SK-N-SH treated with all-trans-retinoic acid at 6 μM for 48 hours (cell line): ENCODE measurements around the gene SOCS3.
A peak's percentile ranks its signal among the peaks of the same experiment; 100 is the strongest.

ENCODE experiments used
- ATAC-seq: fragments of 200-7000 bp; cut with Tn5 transposase; 3 replicates; pipeline ENCODE4 v1.9.1; 2020; ENCODE audit warnings: mild to moderate bottlenecking, moderate library complexity
- ARNTL ChIP-seq: fragments of 450-650 bp; formaldehyde crosslinking; IDR thresholded peaks from 2 replicates; pipeline ENCODE4 v1.5.0; 2020; ENCODE audit warnings: low read depth, mild to moderate bottlenecking, moderate library complexity, borderline replicate concordance
- BACH2 ChIP-seq: fragments of 250-450 bp; sonication (Bioruptor Pico); IDR thresholded peaks from 2 replicates; pipeline ENCODE4 v1.9.0; 2021; ENCODE audit warnings: mild to moderate bottlenecking, borderline replicate concordance
- CREB5 ChIP-seq: fragments of 250-450 bp; sonication (Bioruptor Pico); IDR thresholded peaks from 2 replicates; pipeline ENCODE4 v1.5.1; 2020; ENCODE audit warnings: low read depth, mild to moderate bottlenecking, moderate library complexity
- CSDC2 ChIP-seq: fragments of 250-450 bp; sonication (Bioruptor Pico); IDR thresholded peaks from 2 replicates; pipeline ENCODE4 v1.5.0; 2020; ENCODE audit warnings: mild to moderate bottlenecking, moderate library complexity
- CSRNP3 ChIP-seq: fragments of 250-450 bp; sonication (Bioruptor Pico); IDR thresholded peaks from 2 replicates; pipeline ENCODE4 v1.5.1; 2021; ENCODE audit warnings: mild to moderate bottlenecking, moderate library complexity
- ISL1 ChIP-seq: fragments of 250-450 bp; sonication (Bioruptor Pico); IDR thresholded peaks from 2 replicates; pipeline ENCODE4 v2.1.2; 2022; ENCODE audit warnings: mild to moderate bottlenecking, moderate library complexity
- OSR1 ChIP-seq: fragments of 250-450 bp; sonication (Bioruptor Pico); IDR thresholded peaks from 2 replicates; pipeline ENCODE4 v1.8.0; 2022; ENCODE audit warnings: moderate library complexity, mild to moderate bottlenecking, inconsistent platforms
- PATZ1 ChIP-seq: fragments of 250-450 bp; sonication (Bioruptor Pico); IDR thresholded peaks from 2 replicates; pipeline ENCODE4 v1.8.0; 2020; ENCODE audit warnings: mild to moderate bottlenecking, moderate library complexity, borderline replicate concordance
- POU6F1 ChIP-seq: fragments of 250-450 bp; sonication (Bioruptor Pico); IDR thresholded peaks from 2 replicates; pipeline ENCODE4 v1.8.0; 2021; ENCODE audit warnings: low read depth, mild to moderate bottlenecking, moderate library complexity, borderline replicate concordance
- SNAI2 ChIP-seq: fragments of 250-450 bp; sonication (Bioruptor Pico); IDR thresholded peaks from 2 replicates; pipeline ENCODE4 v1.5.0; 2020; ENCODE audit warnings: mild to moderate bottlenecking, moderate library complexity
- TCF4 ChIP-seq: fragments of 250-450 bp; sonication (Bioruptor Pico); IDR thresholded peaks from 2 replicates; pipeline ENCODE4 v1.8.0; 2021; ENCODE audit warnings: mild to moderate bottlenecking, moderate library complexity, borderline replicate concordance
- ZC3H10 ChIP-seq: fragments of 250-450 bp; sonication (Bioruptor Pico); IDR thresholded peaks from 2 replicates; pipeline ENCODE4 v1.5.1; 2021; ENCODE audit warnings: mild to moderate bottlenecking, moderate library complexity
- ZFP3 ChIP-seq: fragments of 250-450 bp; sonication (Bioruptor Pico); IDR thresholded peaks from 2 replicates; pipeline ENCODE4 v1.5.0; 2020; ENCODE audit warnings: mild to moderate bottlenecking, moderate library complexity
- ZNF565 ChIP-seq: fragments of 450-650 bp; formaldehyde crosslinking; conservative IDR thresholded peaks from 2 replicates; pipeline ENCODE4 v1.5.0; 2020; ENCODE audit warnings: low read depth, mild to moderate bottlenecking, moderate library complexity
- ZNF70 ChIP-seq: fragments of 450-650 bp; formaldehyde crosslinking; IDR thresholded peaks from 2 replicates; pipeline ENCODE4 v1.5.0; 2020; ENCODE audit warnings: mild to moderate bottlenecking, moderate library complexity
- ZNF8 ChIP-seq: fragments of 450-650 bp; formaldehyde crosslinking; IDR thresholded peaks from 2 replicates; pipeline ENCODE4 v1.5.0; 2020; ENCODE audit warnings: mild to moderate bottlenecking, moderate library complexity

The SOCS3 gene

GRCh38 chr17:78384479-78385175 lies 24.8 kb upstream of the SOCS3 start:
- no peak; the same call in 2 of the 3 replicates for ATAC-seq
- TF ChIP-seq TCF4 (CRISPR knock-in tag), result no peak

GRCh38 chr17:78383725-78384471 lies 24.0 kb upstream of the SOCS3 start:
- TF ChIP-seq ZC3H10 (CRISPR knock-in tag) (no peak), CREB5 (CRISPR knock-in tag) (no peak), POU6F1 (no peak), CSDC2 (CRISPR knock-in tag) (no peak), TCF4 (CRISPR knock-in tag) (no peak), ISL1 (CRISPR knock-in tag) (no peak), ZNF565 (CRISPR knock-in tag) (no peak), BACH2 (CRISPR knock-in tag) (no peak)
- ATAC-seq, result peak; percentile 72

- no peak for ATAC-seq
- no peak for TF ChIP-seq ZNF8
Observed at GRCh38 chr17:78381601-78382232, 21.8 kb upstream of the SOCS3 start.

- TF ChIP-seq BACH2 (CRISPR knock-in tag) (no peak), OSR1 (CRISPR knock-in tag) (no peak), SNAI2 (no peak), ARNTL (CRISPR knock-in tag) (no peak), ZNF70 (CRISPR knock-in tag) (no peak)
- no peak for ATAC-seq
Observed at GRCh38 chr17:78380370-78380769, 20.5 kb upstream of the SOCS3 start.

- TF ChIP-seq CREB5 (CRISPR knock-in tag), result 0 out of 2 replicates have a peak, but pooled peaks have one; percentile 27
- no peak for TF ChIP-seq ZC3H10 (CRISPR knock-in tag)
- no peak for ATAC-seq
Observed at GRCh38 chr17:78379131-78379491, 19.2 kb upstream of the SOCS3 start.

- peak; percentile 75 for ATAC-seq
- TF ChIP-seq PATZ1 (CRISPR knock-in tag) (peak; percentile 41; the same call in 1 of the 2 replicates), BACH2 (CRISPR knock-in tag) (no peak), ZFP3 (CRISPR knock-in tag) (peak; percentile 10; the same call in 1 of the 2 replicates), CSRNP3 (CRISPR knock-in tag) (no peak)
Observed at GRCh38 chr17:78378225-78379130, 18.6 kb upstream of the SOCS3 start, which contains the start of gene PGS1. Gene PGS1, plus strand, starts transcription at chr17:78378649. Its CDS starts 17 bp downstream, at chr17:78378666.
